ENCODE measurements around the gene BRINP1. TPM values are rescaled to one million over a fixed set of nuclear protein-coding genes. Genes with fewer than 3 reads are reported as not detected.

BRINP1 gene
- total and polyA plus RNA-seq, 2 experiments from 2014 or later, result 0.64 to 1.3 TPM

- peak; percentile 40 for TF ChIP-seq CTCF (IDR thresholded peaks at IDR 0.05; ENCODE audit: poor library complexity)
- no peak for TF ChIP-seq EZH2 (IDR thresholded peaks at IDR 0.05; ENCODE audit: borderline replicate concordance)
- TF ChIP-seq EZH2phosphoT487 (IDR thresholded peaks at IDR 0.05; ENCODE audit: low read depth, severe bottlenecking, unreplicated experiment), result no peak
- H3K9me2 ChIP-seq (replicated peaks; ENCODE audit: insufficient read depth), result no peaks in the 10 kb centered on the region
- no peak overlapping the region for H3K27ac ChIP-seq
- 50% methylated on average over 4 of the region's 4 CpGs for WGBS (ENCODE audit: low lambda C conversion rate, missing lambda C conversion rate)
- no peaks in the 10 kb centered on the region for H3K79me2 ChIP-seq
- H3K4me3 ChIP-seq, result no peak overlapping the region
- peaks cover 18% of the 10 kb centered on the region for H3K27me3 ChIP-seq
- H2AFZ ChIP-seq, result no peak overlapping the region
- H4K20me1 ChIP-seq (ENCODE audit: insufficient read depth, poor library complexity, severe bottlenecking), result no peaks in the 10 kb centered on the region
- H3K36me3 ChIP-seq (replicated peaks; ENCODE audit: insufficient read depth, low read depth), result no peaks in the 10 kb centered on the region
- DNase-seq (ENCODE audit: low spot score), result peak; percentile 27
- H3K4me1 ChIP-seq (ENCODE audit: insufficient read depth), result no peaks in the 10 kb centered on the region
- H3K9me3 ChIP-seq (ENCODE audit: low read depth), result no peaks in the 10 kb centered on the region
- H3K4me2 ChIP-seq, result no peak overlapping the region
These were observed 85.1 kb downstream of the BRINP1 start for GRCh38 chr9:119284118-119284517.

- Histone ChIP-seq H3K4me3 (no peak overlapping the region), H3K9me3 (ENCODE audit: low read depth) (no peaks in the 10 kb centered on the region), H4K20me1 (ENCODE audit: insufficient read depth, poor library complexity, severe bottlenecking) (no peaks in the 10 kb centered on the region), H3K9me2 (replicated peaks; ENCODE audit: insufficient read depth) (no peaks in the 10 kb centered on the region), H3K4me2 (no peak overlapping the region), H2AFZ (no peak overlapping the region), H3K27me3 (peaks cover 18% of the 10 kb centered on the region), H3K79me2 (no peaks in the 10 kb centered on the region), H3K36me3 (replicated peaks; ENCODE audit: insufficient read depth, low read depth) (no peaks in the 10 kb centered on the region), H3K27ac (no peak overlapping the region), H3K4me1 (ENCODE audit: insufficient read depth) (no peaks in the 10 kb centered on the region)
- TF ChIP-seq EZH2phosphoT487 (IDR thresholded peaks at IDR 0.05; ENCODE audit: low read depth, severe bottlenecking, unreplicated experiment), result no peak
- no peak for TF ChIP-seq EZH2 (IDR thresholded peaks at IDR 0.05; ENCODE audit: borderline replicate concordance)
- TF ChIP-seq CTCF (IDR thresholded peaks at IDR 0.05; ENCODE audit: poor library complexity), result no peak
- DNase-seq (ENCODE audit: low spot score), result peak; percentile 37
- WGBS (ENCODE audit: low lambda C conversion rate, missing lambda C conversion rate), result 45% methylated on average over 18 of the region's 18 CpGs
These were observed 86.0 kb downstream of the BRINP1 start for GRCh38 chr9:119283078-119283794.

GRCh38 chr9:119282476-119283077, 86.7 kb downstream of the BRINP1 start:
- H3K79me2 ChIP-seq, result no peaks in the 10 kb centered on the region
- 57% methylated on average over 6 of the region's 6 CpGs for WGBS (ENCODE audit: low lambda C conversion rate, missing lambda C conversion rate)
- DNase-seq (ENCODE audit: low spot score), result no peak

More at GRCh38 chr9:119282476-119283077, 86.7 kb downstream of the BRINP1 start:
- no peak overlapping the region for H3K27ac ChIP-seq
- no peak overlapping the region for H3K4me2 ChIP-seq
- H3K27me3 ChIP-seq, result peaks cover 18% of the 10 kb centered on the region
- H3K36me3 ChIP-seq (replicated peaks; ENCODE audit: insufficient read depth, low read depth), result no peaks in the 10 kb centered on the region
- TF ChIP-seq EZH2phosphoT487 (IDR thresholded peaks at IDR 0.05; ENCODE audit: low read depth, severe bottlenecking, unreplicated experiment), result no peak
- TF ChIP-seq CTCF (IDR thresholded peaks at IDR 0.05; ENCODE audit: poor library complexity), result no peak
- no peak for TF ChIP-seq EZH2 (IDR thresholded peaks at IDR 0.05; ENCODE audit: borderline replicate concordance)
- no peak overlapping the region for H3K4me3 ChIP-seq
- no peaks in the 10 kb centered on the region for H4K20me1 ChIP-seq (ENCODE audit: insufficient read depth, poor library complexity, severe bottlenecking)
- no peaks in the 10 kb centered on the region for H3K9me2 ChIP-seq (replicated peaks; ENCODE audit: insufficient read depth)
- H2AFZ ChIP-seq, result no peak overlapping the region
- no peaks in the 10 kb centered on the region for H3K4me1 ChIP-seq (ENCODE audit: insufficient read depth)
- no peaks in the 10 kb centered on the region for H3K9me3 ChIP-seq (ENCODE audit: low read depth)
